K562 (cell line): ENCODE results near the gene ELOF1. TPM values are rescaled to one million over a fixed set of nuclear protein-coding genes. Genes with fewer than 3 reads are reported as not detected.

Experiments
- BDP1 ChIP-seq: IDR thresholded peaks from 3 replicates; pipeline ENCODE4 v1.6.1; 2011; ENCODE audit not compliant: insufficient read length, insufficient read depth
- CREB3L1 ChIP-seq: fragments of 450-650 bp; IDR thresholded peaks from 2 replicates; pipeline ENCODE4 v1.6.1; 2014; ENCODE audit warnings: low read depth, mild to moderate bottlenecking, moderate library complexity, borderline replicate concordance
- EGR1 ChIP-seq: fragments of 450-650 bp; conservative IDR thresholded peaks from 2 replicates; pipeline ENCODE4 v1.6.1; 2017; ENCODE audit warnings: mild to moderate bottlenecking
- EP400 ChIP-seq: fragments of 450-650 bp; IDR thresholded peaks from 2 replicates; pipeline ENCODE4 v1.6.1; 2017; ENCODE audit warnings: antibody characterized with exemption, mild to moderate bottlenecking, moderate library complexity
- KLF6 ChIP-seq: fragments of 250-450 bp; sonication (Bioruptor Pico); IDR thresholded peaks from 2 replicates; pipeline ENCODE4 v1.4.0; 2020; ENCODE audit warnings: mild to moderate bottlenecking, moderate library complexity, borderline replicate concordance
- MCM2 ChIP-seq: fragments of 450-650 bp; IDR thresholded peaks from 2 replicates; pipeline ENCODE4 v1.6.1; 2017; ENCODE audit warnings: low read depth, mild to moderate bottlenecking
- NCOA6 ChIP-seq: fragments of 450-650 bp; IDR thresholded peaks from 2 replicates; pipeline ENCODE4 v1.6.1; 2017; ENCODE audit warnings: mild to moderate bottlenecking
- NFRKB ChIP-seq: fragments of 450-650 bp; IDR thresholded peaks from 2 replicates; pipeline ENCODE4 v1.6.1; 2016; ENCODE audit warnings: low read depth
- PCBP1 ChIP-seq: fragments of 200-400 bp; formaldehyde crosslinking; IDR thresholded peaks from 2 replicates; pipeline ENCODE4 v1.6.1; 2018; ENCODE audit warnings: mild to moderate bottlenecking, low read depth, low read length; ENCODE audit not compliant: poor library complexity, severe bottlenecking
- PTTG1 ChIP-seq: fragments of 450-650 bp; IDR thresholded peaks from 2 replicates; pipeline ENCODE4 v1.6.1; 2016; ENCODE audit warnings: low read depth, mild to moderate bottlenecking, missing genetic modification characterization, missing compliant biosample characterization
- RAD21 ChIP-seq, 2 experiments: fragments of 250-450 bp in 1 of 2; fragments of 450-650 bp in 1 of 2; sonication (Bioruptor Pico) in 1 of 2; formaldehyde crosslinking in 1 of 2; IDR thresholded peaks in 1 of 2; conservative IDR thresholded peaks in 1 of 2; 2 replicates each; pipeline versions ENCODE4 v1.4.0 to v1.8.0; 2020 to 2022; ENCODE audit warnings: mild to moderate bottlenecking in 2 of 2, moderate library complexity in 1 of 2
- RBM25 ChIP-seq: fragments of 200-400 bp; formaldehyde crosslinking; IDR thresholded peaks from 2 replicates; pipeline ENCODE4 v1.6.1; 2018; ENCODE audit warnings: low read length, low read depth, moderate library complexity; ENCODE audit not compliant: severe bottlenecking
- RUNX1 ChIP-seq: sonication (generic); IDR thresholded peaks from 2 replicates; pipeline ENCODE4 v1.6.1; 2016; ENCODE audit warnings: antibody characterized with exemption, low read depth
- SIX5 ChIP-seq, 2 experiments: IDR thresholded peaks; 2 replicates each; pipeline ENCODE4 v1.6.1; 2011; ENCODE audit warnings: low read length in 2 of 2, borderline replicate concordance in 1 of 2, low read depth in 1 of 2, mild to moderate bottlenecking in 1 of 2, moderate library complexity in 1 of 2; ENCODE audit not compliant: insufficient read depth in 1 of 2
- SNAPC5 ChIP-seq: fragments of 250-450 bp; sonication (Bioruptor Pico); IDR thresholded peaks from 2 replicates; pipeline ENCODE4 v1.8.0; 2021; ENCODE audit warnings: moderate library complexity, mild to moderate bottlenecking, inconsistent platforms
- ZBTB17 ChIP-seq: fragments of 450-650 bp; formaldehyde crosslinking; IDR thresholded peaks from 2 replicates; pipeline ENCODE4 v1.4.0; 2020; ENCODE audit warnings: mild to moderate bottlenecking
- ZKSCAN1 ChIP-seq: fragments of 150-350 bp; IDR thresholded peaks from 2 replicates; pipeline ENCODE4 v1.6.1; 2016; ENCODE audit warnings: low read depth, low read length
- ZNF232 ChIP-seq: sonication (generic); formaldehyde crosslinking; IDR thresholded peaks from 2 replicates; pipeline ENCODE4 v1.8.0; 2022; ENCODE audit warnings: mild to moderate bottlenecking, missing genetic modification reagents
- ZNF589 ChIP-seq: fragments of 200-800 bp; sonication (Bioruptor generic); IDR thresholded peaks from 2 replicates; pipeline ENCODE4 v1.6.1; 2016; ENCODE audit warnings: low read depth, missing genetic modification characterization, missing compliant biosample characterization
- ZNF639 ChIP-seq, 2 experiments: fragments of 200-800 bp in 1 of 2; sonication (Bioruptor generic) in 1 of 2; sonication (generic) in 1 of 2; formaldehyde crosslinking in 1 of 2; IDR thresholded peaks in 1 of 2; conservative IDR thresholded peaks in 1 of 2; 2 replicates each; pipeline versions ENCODE4 v1.5.0 to v1.6.1; 2016 to 2020; ENCODE audit warnings: missing compliant biosample characterization in 1 of 2, missing genetic modification characterization in 1 of 2, missing genetic modification reagents in 1 of 2
- ZNF830 ChIP-seq: fragments of 250-450 bp; sonication (Bioruptor Pico); IDR thresholded peaks from 2 replicates; pipeline ENCODE4 v1.5.0; 2021; ENCODE audit warnings: mild to moderate bottlenecking
- polyA plus RNA-seq, 8 experiments: library from polyadenylated mRNA; depleted of rRNA in 4 of 8; stranded (reverse) in 5 of 8; unstranded in 3 of 8; fragments of >200 nt; fragmentation: Nextera tagmentation in 2 of 8; fragmentation: Illumina TruSeq in 1 of 8; extraction: Ambion mirVana in 2 of 8; extraction: Trizol in 1 of 8; gene quantifications; 2 replicates each; pipeline versions ENCODE4 v1.2.1 to v1.2.3, GENCODE V29; 2011 to 2014; ENCODE audit warnings: inconsistent platforms in 1 of 8, missing spikeins in 1 of 8
- total RNA-seq, 7 experiments: library from RNA; depleted of rRNA in 6 of 7; stranded (reverse); fragments of >200 nt in 6 of 7; fragmentation: Illumina TruSeq in 2 of 7; extraction: Trizol in 2 of 7; gene quantifications; 2 replicates each; pipeline versions ENCODE4 v1.2.1 to v1.2.3, GENCODE V29; 2011 to 2021; ENCODE audit warnings: low replicate concordance in 1 of 7
- TF ChIP-seq, protein P1 (sequence below): fragments of 250-450 bp; sonication (Bioruptor Pico); IDR thresholded peaks from 2 replicates; pipeline ENCODE4 v1.9.0; 2021; ENCODE audit warnings: mild to moderate bottlenecking, inconsistent platforms

The ELOF1 gene
- total and polyA plus RNA-seq, 9 of the 15 experiments (the other 6 are each of a cell fraction or from before 2014, with no cell fraction given), result 16.7 to 147 (median 74.2) TPM

DNA sequence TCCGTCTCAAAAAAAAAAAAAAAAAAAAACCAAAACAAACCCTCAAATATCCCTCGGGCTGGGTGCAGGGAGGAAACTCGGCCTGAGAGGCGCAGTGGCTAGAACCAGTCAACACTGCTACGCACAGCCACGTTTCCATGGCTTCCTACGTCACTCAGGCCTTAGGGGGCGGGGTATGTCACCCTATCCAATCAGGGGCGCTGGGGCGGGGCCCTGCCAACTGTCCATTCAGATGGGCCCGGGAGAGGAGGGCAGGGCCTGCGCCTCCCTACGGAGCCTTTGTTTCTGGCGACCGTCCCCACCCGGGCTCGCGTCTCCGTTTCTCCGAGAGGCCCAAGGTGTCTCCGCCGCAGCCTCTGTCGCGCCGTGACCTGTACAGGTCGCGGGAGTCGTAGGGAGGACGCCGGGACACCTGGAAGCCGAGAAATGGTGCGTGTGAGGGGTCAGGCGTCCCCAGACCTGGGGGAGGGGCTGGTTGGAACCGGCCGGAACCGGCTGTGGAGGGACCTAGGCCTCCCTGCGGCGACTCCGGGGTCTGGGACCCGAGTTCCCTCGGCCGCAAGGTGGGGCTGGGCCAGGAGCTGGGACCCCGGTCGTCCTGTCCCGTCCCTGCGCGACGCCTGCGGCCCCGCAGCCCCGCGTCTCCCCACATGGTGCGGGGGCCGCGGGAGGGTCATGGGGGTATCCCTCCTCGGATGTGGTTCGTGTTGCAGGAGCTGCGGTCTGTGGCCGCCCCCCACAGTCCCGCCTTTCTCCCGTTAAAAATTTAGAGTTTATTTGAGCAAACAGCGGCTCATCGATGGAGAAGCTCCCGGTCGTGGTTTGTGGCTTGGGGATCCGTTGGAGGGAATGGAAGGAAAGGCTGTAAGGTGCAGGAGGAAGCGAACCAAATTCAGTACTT lies 38.4 kb upstream of the ELOF1 start, which contains the start of gene ZNF627 (continued):
- TF ChIP-seq RAD21 (CRISPR knock-in tag; conservative IDR thresholded peaks at IDR 0.05 in 1 of 2, IDR thresholded peaks at IDR 0.05 in 1 of 2), result no peak
- TF ChIP-seq, protein P1, sequence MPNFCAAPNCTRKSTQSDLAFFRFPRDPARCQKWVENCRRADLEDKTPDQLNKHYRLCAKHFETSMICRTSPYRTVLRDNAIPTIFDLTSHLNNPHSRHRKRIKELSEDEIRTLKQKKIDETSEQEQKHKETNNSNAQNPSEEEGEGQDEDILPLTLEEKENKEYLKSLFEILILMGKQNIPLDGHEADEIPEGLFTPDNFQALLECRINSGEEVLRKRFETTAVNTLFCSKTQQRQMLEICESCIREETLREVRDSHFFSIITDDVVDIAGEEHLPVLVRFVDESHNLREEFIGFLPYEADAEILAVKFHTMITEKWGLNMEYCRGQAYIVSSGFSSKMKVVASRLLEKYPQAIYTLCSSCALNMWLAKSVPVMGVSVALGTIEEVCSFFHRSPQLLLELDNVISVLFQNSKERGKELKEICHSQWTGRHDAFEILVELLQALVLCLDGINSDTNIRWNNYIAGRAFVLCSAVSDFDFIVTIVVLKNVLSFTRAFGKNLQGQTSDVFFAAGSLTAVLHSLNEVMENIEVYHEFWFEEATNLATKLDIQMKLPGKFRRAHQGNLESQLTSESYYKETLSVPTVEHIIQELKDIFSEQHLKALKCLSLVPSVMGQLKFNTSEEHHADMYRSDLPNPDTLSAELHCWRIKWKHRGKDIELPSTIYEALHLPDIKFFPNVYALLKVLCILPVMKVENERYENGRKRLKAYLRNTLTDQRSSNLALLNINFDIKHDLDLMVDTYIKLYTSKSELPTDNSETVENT (CRISPR knock-in tag), result peak; percentile 83
- no peak for TF ChIP-seq BDP1
- no peak for TF ChIP-seq RUNX1
- peak; percentile 87 for TF ChIP-seq ZBTB17 (CRISPR knock-in tag)
- no peak for TF ChIP-seq ZKSCAN1
- 0 out of 2 replicates have a peak, but pooled peaks have one; percentile 50 for TF ChIP-seq ZNF232
- 0 out of 2 replicates have a peak, but pooled peaks have one; percentile 49 for TF ChIP-seq NFRKB
- no peak for TF ChIP-seq ZNF830
- TF ChIP-seq CREB3L1, result peak; percentile 72; the same call in 1 of the 2 replicates
- no peak for TF ChIP-seq ZNF589
- TF ChIP-seq RBM25, result peak; percentile 51
- TF ChIP-seq SIX5 (IDR thresholded peaks at IDR 0.05; ENCODE audit: borderline replicate concordance in 1 of 2, insufficient read depth in 1 of 2, low read depth in 1 of 2, low read length in 2 of 2), result no peak
- TF ChIP-seq SNAPC5 (CRISPR knock-in tag), result no peak
- no peak for TF ChIP-seq PTTG1 (tag)
- TF ChIP-seq EP400, result peak; percentile 96
- TF ChIP-seq KLF6 (CRISPR knock-in tag), result peak; percentile 66; the same call in 1 of the 2 replicates
- no peak; a peak in 1 of 4 replicates for TF ChIP-seq ZNF639 (CRISPR knock-in tag; conservative IDR thresholded peaks at IDR 0.05 in 1 of 2, IDR thresholded peaks at IDR 0.05 in 1 of 2)
- TF ChIP-seq MCM2, result no peak
- TF ChIP-seq NCOA6, result no peak
- TF ChIP-seq EGR1, result peak; percentile 68
- TF ChIP-seq PCBP1, result no peak
